ENCODE measurements around the gene TMEM143. TPM values are rescaled to one million over a fixed set of nuclear protein-coding genes. Genes with fewer than 3 reads are reported as not detected.
"Not testable (repeated sequence)": the region's sequence is repeated elsewhere in the genome, so short reads cannot be mapped to it uniquely, and the experiment has no call there.

Gene TMEM143
- total RNA-seq, 1 donor from 2014 or later, result 10.2 TPM

GRCh38 chr19:48296963-48297734 lies 66.6 kb downstream of the TMEM143 start:
- no peak overlapping the region for H3K4me3 Mint-ChIP-seq
- no peak for TF ChIP-seq CTCF (IDR thresholded peaks at IDR 0.05)
- intact Hi-C loops (cut with micrococcal nuclease), result no loop called here
- H3K27ac Mint-ChIP-seq, result no peak overlapping the region
- H3K4me1 Mint-ChIP-seq, result no peaks in the 10 kb centered on the region
- no peaks in the 10 kb centered on the region for H3K36me3 Mint-ChIP-seq (ENCODE audit: low read depth)
- ChIA-PET CTCF (no interaction called here), POLR2A (no interaction called here)
- no peak for DNase-seq
- no peak for ATAC-seq (ENCODE audit: low read depth)
- H3K27me3 Mint-ChIP-seq, result no peaks in the 10 kb centered on the region
- H3K9me3 Mint-ChIP-seq, result no peaks in the 10 kb centered on the region

GRCh38 chr19:48295458-48295857 lies 68.3 kb downstream of the TMEM143 start:
- Mint-ChIP-seq H3K4me3 (no peak overlapping the region), H3K4me1 (peaks cover 8% of the 10 kb centered on the region), H3K27ac (no peak overlapping the region), H3K36me3 (ENCODE audit: low read depth) (no peaks in the 10 kb centered on the region), H3K9me3 (no peaks in the 10 kb centered on the region), H3K27me3 (no peaks in the 10 kb centered on the region)
- intact Hi-C loops (cut with micrococcal nuclease), result no loop called here
- CTCF ChIA-PET, result no interaction called here
- POLR2A ChIA-PET, result no interaction called here
- DNase-seq (no peak), ATAC-seq (ENCODE audit: low read depth) (no peak)
- TF ChIP-seq CTCF (IDR thresholded peaks at IDR 0.05), result no peak

GRCh38 chr19:48292798-48293197 lies 70.9 kb downstream of the TMEM143 start:
- Mint-ChIP-seq H3K4me1 (peaks cover 8% of the 10 kb centered on the region), H3K4me3 (no peak overlapping the region), H3K9me3 (no peaks in the 10 kb centered on the region), H3K27me3 (no peaks in the 10 kb centered on the region), H3K36me3 (ENCODE audit: low read depth) (no peaks in the 10 kb centered on the region), H3K27ac (no peak overlapping the region)
- TF ChIP-seq CTCF (IDR thresholded peaks at IDR 0.05), result no peak
- ChIA-PET POLR2A (no interaction called here), CTCF (interaction anchor here (0.6 to 2.2 kb wide), 2 partner anchors 26 to 424 kb away, joined by 3 to 7 read pairs; no protein-coding TSS in a partner anchor)
- DNase-seq, result no peak
- no peak for ATAC-seq (ENCODE audit: low read depth)
- intact Hi-C loops (cut with micrococcal nuclease), result no loop called here

- H3K36me3 Mint-ChIP-seq (ENCODE audit: low read depth); H3K27me3 Mint-ChIP-seq; DNase-seq; H3K27ac Mint-ChIP-seq; ATAC-seq (ENCODE audit: low read depth); POLR2A ChIA-PET; H3K9me3 Mint-ChIP-seq; H3K4me1 Mint-ChIP-seq: not testable (repeated sequence)
- intact Hi-C loops (cut with micrococcal nuclease), result loop anchor here (1.0 kb wide), 5 partner anchors 20 to 328 kb away; no protein-coding TSS in a partner anchor
- CTCF ChIA-PET, result interaction anchor here (0.7 to 2.8 kb wide), 7 partner anchors 14 to 949 kb away, joined by 3 to 10 read pairs (median 3); no protein-coding TSS in a partner anchor
- peak overlapping the region; percentile 81 for H3K4me3 Mint-ChIP-seq
Measured at GRCh38 chr19:48291489-48291815, 72.3 kb downstream of the TMEM143 start.

GRCh38 chr19:48290771-48291488 lies 72.8 kb downstream of the TMEM143 start:
- H3K4me1 Mint-ChIP-seq, result peaks cover 8% of the 10 kb centered on the region
- ChIA-PET CTCF (interaction anchor here (0.6 to 2.8 kb wide), 5 partner anchors 14 to 87 kb away, joined by 3 to 10 read pairs (median 3); no protein-coding TSS in a partner anchor), POLR2A (no interaction called here)
- intact Hi-C loops (cut with micrococcal nuclease), result loop anchor here (1.0 kb wide), 5 partner anchors 20 to 328 kb away; no protein-coding TSS in a partner anchor
- H3K27me3 Mint-ChIP-seq, result no peaks in the 10 kb centered on the region
- DNase-seq, result peak; percentile 69
- peak; percentile 71 for ATAC-seq (ENCODE audit: low read depth)
- no peak overlapping the region for H3K27ac Mint-ChIP-seq
- H3K9me3 Mint-ChIP-seq, result peaks cover 11% of the 10 kb centered on the region
- H3K4me3 Mint-ChIP-seq, result peak overlapping the region; percentile 81
- H3K36me3 Mint-ChIP-seq (ENCODE audit: low read depth), result peaks cover 7% of the 10 kb centered on the region
- TF ChIP-seq CTCF (IDR thresholded peaks at IDR 0.05), result peak; percentile 98

Measured in activated B cell treated with CpG ODN at 0.5 μM for 24 hours (primary cell).